Measurements from ENCODE around the gene LRRC8D. TPM values are rescaled to one million over a fixed set of nuclear protein-coding genes. Genes with fewer than 3 reads are reported as not detected.

LRRC8D gene
- total RNA-seq, 2 donors from 2014 or later: 7.6 to 13.0 TPM

- Histone ChIP-seq H3K36me3 (replicated peaks in 1 of 2; ENCODE audit: insufficient read depth in 1 of 2, low read depth in 2 of 2) (peaks cover 0 to 7% of the 10 kb centered on the region in 2 donors), H3K4me3 (no peak overlapping the region), H3K27me3 (no peaks in the 10 kb centered on the region), H3K27ac (no peak overlapping the region), H3K9me3 (no peaks in the 10 kb centered on the region), H3K4me1 (no peaks in the 10 kb centered on the region)
- DNase-seq (no peak), ATAC-seq (no peak)
- TF ChIP-seq POLR2A (IDR thresholded peaks at IDR 0.05): no peak
- TF ChIP-seq CTCF (IDR thresholded peaks at IDR 0.05): no peak
- intact Hi-C loops (cut with DNase I): no loop called here
- 90 to 96% methylated on average over 7 of the region's 7 CpGs for WGBS, 2 donors
Measured at GRCh38 chr1:89938171-89939055, 117.6 kb downstream of the LRRC8D start.

- H3K27me3 ChIP-seq: no peaks in the 10 kb centered on the region
- no peak for TF ChIP-seq CTCF (IDR thresholded peaks at IDR 0.05)
- no peak for TF ChIP-seq POLR2A (IDR thresholded peaks at IDR 0.05)
- H3K36me3 ChIP-seq (replicated peaks in 1 of 2; ENCODE audit: insufficient read depth in 1 of 2, low read depth in 2 of 2): peaks cover 0 to 5% of the 10 kb centered on the region in 2 donors
- no peak overlapping the region for H3K4me3 ChIP-seq
- DNase-seq: no peak
- H3K9me3 ChIP-seq: no peaks in the 10 kb centered on the region
- intact Hi-C loops (cut with DNase I): no loop called here
- no peak for ATAC-seq
- H3K27ac ChIP-seq: no peak overlapping the region
- WGBS, 2 donors: 59 to 77% methylated on average over 7 of the region's 7 CpGs
- no peaks in the 10 kb centered on the region for H3K4me1 ChIP-seq
Measured at GRCh38 chr1:89939059-89939570, 118.3 kb downstream of the LRRC8D start.

- Histone ChIP-seq H3K36me3 (replicated peaks in 1 of 2; ENCODE audit: insufficient read depth in 1 of 2, low read depth in 2 of 2) (peaks cover 0 to 5% of the 10 kb centered on the region in 2 donors), H3K27me3 (no peaks in the 10 kb centered on the region), H3K4me3 (no peak overlapping the region), H3K4me1 (no peaks in the 10 kb centered on the region), H3K27ac (no peak overlapping the region), H3K9me3 (no peaks in the 10 kb centered on the region)
- DNase-seq (no peak), ATAC-seq (no peak)
- no peak for TF ChIP-seq POLR2A (IDR thresholded peaks at IDR 0.05)
- no peak for TF ChIP-seq CTCF (IDR thresholded peaks at IDR 0.05)
- intact Hi-C loops (cut with DNase I): no loop called here
- 91 to 95% methylated on average over 9 of the region's 9 CpGs for WGBS, 2 donors
Measured at GRCh38 chr1:89939693-89940438, 119.0 kb downstream of the LRRC8D start.

- Histone ChIP-seq H3K4me3 (no peak overlapping the region), H3K4me1 (no peaks in the 10 kb centered on the region), H3K27me3 (no peaks in the 10 kb centered on the region), H3K27ac (no peak overlapping the region), H3K9me3 (no peaks in the 10 kb centered on the region), H3K36me3 (replicated peaks in 1 of 2; ENCODE audit: insufficient read depth in 1 of 2, low read depth in 2 of 2) (no peaks in the 10 kb centered on the region)
- ATAC-seq (no peak), DNase-seq (no peak)
- WGBS, 2 donors: 83 to 90% methylated on average over 6 of the region's 6 CpGs
- intact Hi-C loops (cut with DNase I): no loop called here
- TF ChIP-seq CTCF (IDR thresholded peaks at IDR 0.05) (no peak), POLR2A (IDR thresholded peaks at IDR 0.05) (no peak)
Measured at GRCh38 chr1:89941110-89941766, 120.4 kb downstream of the LRRC8D start.
